IPS-11a (cell line): ENCODE data around the gene CACNA2D2.
"Not testable (repeated sequence)": the region's sequence is repeated elsewhere in the genome, so short reads cannot be mapped to it uniquely, and the experiment has no call there.

Source experiments
- H3K4me3 ChIP-seq: one replicate; pipeline ENCODE4 v1.5.1; 2013; ENCODE audit warnings: low read depth, low read length, control low read depth

Gene CACNA2D2

DNA sequence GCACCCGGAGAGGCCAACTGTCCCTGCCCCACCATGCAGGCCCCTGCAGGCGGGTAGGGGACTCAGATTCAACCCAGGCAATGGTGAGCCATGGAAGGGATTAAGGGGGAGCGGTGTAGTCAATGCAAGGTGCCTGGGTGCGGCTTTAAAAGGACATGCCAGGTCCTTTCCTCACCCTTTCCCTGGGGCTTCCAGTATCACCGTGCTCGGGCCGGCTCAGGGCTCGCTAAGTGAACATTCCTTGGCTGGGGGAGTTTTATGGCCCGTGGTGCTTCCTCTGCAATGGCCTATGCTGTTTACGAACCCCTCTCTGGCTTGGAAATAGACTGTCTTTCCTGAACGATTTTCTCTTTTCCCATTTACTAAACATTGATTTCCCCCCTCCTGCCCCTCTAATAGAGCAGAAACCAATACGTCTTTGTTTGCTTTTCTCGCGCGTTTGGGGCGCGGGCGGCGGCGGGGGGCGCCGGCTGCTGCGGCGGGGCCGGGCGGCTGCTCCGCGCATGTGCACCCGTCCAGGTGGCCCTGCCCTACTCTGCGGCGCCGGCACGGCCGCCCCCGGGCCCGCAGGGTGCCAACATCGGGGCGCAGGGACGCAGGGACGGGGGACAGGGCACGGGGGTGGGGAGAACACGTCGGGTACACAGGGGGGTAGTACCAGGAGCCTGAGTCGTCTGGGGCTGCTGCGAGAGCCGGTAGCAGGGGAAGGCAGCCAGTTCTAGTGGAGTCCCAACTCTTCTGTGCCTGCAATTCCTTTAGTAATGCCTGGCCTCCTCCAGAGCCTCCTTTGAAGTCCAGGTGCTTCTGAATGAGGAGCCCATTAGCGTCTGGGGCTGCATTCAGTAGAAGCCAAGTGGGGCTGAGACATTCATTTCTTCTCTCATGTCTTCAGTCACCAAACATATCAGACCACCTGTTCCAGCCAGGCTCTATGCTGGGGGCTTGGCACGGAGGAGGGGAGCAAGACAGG, 26.9 kb upstream of the CACNA2D2 start:
- no peak overlapping the region for H3K4me3 ChIP-seq

- H3K4me3 ChIP-seq = no peak overlapping the region
Observed at GRCh38 chr3:50525987-50526386, 22.6 kb upstream of the CACNA2D2 start.

GRCh38 chr3:50525191-50525910, 21.9 kb upstream of the CACNA2D2 start:
- H3K4me3 ChIP-seq = no peak overlapping the region

DNA sequence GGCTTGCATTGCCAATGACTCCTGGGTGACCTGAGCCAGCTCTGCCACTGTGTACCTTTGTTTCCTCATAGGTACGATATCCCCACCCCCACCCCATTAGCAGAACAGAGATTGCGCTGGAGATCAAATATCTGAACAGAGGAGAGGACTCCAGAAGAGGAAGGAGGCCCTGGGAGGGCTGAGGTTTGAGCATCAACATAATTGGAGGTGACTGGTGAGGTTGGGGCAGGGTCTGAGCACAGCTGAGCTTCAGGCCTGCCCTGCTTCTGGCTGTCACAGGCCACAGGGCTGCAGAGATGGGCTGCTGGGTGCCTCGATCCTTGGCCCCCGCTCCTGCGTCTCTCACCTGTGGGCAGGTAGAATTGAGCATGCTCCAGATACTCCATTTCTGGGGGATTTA, 21.3 kb upstream of the CACNA2D2 start:
- H3K4me3 ChIP-seq = no peak overlapping the region

GRCh38 chr3:50523279-50523811, 19.9 kb upstream of the CACNA2D2 start:
- H3K4me3 ChIP-seq = no peak overlapping the region

- no peak overlapping the region for H3K4me3 ChIP-seq
Observed at GRCh38 chr3:50521572-50521971, 18.1 kb upstream of the CACNA2D2 start.

- no peak overlapping the region for H3K4me3 ChIP-seq
Observed at GRCh38 chr3:50520849-50521248, 17.4 kb upstream of the CACNA2D2 start.

GRCh38 chr3:50519471-50520089, 16.1 kb upstream of the CACNA2D2 start:
- H3K4me3 ChIP-seq = no peak overlapping the region

DNA sequence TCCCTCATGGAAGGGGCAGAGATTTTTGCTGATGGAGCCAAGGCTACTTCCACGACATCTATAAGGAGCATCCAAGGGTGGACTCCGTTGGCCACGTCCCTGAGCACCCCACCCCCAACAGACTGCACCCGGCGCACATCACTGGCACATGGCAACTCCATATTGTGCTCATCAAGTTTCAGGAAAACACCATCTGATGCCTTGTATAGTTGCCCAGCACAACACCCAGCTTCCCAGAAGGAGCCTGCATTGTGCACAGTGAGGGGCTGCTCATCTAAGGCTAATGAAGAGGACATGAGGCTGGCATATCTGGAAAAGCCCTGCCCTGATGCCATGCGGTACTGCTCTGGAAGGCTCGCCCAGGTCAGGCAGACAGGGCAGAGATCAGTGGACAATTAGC, 15.0 kb upstream of the CACNA2D2 start:
- H3K4me3 ChIP-seq = no peak overlapping the region

GRCh38 chr3:50517721-50518206, 14.3 kb upstream of the CACNA2D2 start:
- H3K4me3 ChIP-seq = no peak overlapping the region

GRCh38 chr3:50516440-50516871, 13.0 kb upstream of the CACNA2D2 start:
- no peak overlapping the region for H3K4me3 ChIP-seq

- no peak overlapping the region for H3K4me3 ChIP-seq
Observed at GRCh38 chr3:50515565-50516439, 12.4 kb upstream of the CACNA2D2 start.

DNA sequence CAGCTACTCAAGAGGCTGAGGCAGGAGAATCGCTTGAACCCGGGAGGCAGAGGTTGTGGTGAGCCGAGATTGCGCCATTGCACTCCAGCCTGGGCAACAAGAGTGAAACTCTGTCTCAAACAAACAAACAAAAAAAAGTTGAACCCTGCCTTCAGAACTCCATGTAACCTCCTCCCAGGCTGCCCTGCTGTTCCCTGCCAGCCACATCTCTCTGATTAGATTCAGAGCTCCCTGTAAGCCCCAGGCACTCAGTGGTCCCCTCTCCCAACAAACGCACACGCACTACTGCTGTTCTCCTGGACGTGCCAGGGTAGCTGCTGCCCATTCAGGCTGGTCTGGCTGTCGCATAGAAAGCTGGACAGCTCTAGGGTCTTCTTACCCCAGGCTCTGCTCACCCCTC, 9.5 kb upstream of the CACNA2D2 start:
- H3K4me3 ChIP-seq = not testable (repeated sequence)

GRCh38 chr3:50512131-50512530, 8.7 kb upstream of the CACNA2D2 start:
- no peak overlapping the region for H3K4me3 ChIP-seq

DNA sequence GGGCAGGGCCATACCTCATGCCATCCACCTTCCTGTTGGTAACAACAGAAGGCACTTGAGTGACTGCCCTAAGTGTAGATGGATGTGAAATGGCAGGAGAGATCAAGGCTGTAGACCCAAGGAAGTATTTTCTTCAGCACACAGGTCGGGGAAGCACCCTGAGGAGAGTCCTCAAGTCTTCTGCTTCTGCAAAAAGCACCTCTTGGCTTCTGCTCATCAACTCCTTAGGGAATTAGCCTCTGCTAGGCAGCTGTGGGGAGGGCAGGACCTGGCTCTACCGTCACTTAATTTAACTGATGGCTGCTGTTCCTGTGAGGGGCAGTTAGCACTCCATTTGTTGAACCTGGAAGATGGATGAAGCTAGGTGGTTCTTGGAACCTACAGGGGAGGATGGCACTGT, 6.9 kb upstream of the CACNA2D2 start:
- no peak overlapping the region for H3K4me3 ChIP-seq

DNA sequence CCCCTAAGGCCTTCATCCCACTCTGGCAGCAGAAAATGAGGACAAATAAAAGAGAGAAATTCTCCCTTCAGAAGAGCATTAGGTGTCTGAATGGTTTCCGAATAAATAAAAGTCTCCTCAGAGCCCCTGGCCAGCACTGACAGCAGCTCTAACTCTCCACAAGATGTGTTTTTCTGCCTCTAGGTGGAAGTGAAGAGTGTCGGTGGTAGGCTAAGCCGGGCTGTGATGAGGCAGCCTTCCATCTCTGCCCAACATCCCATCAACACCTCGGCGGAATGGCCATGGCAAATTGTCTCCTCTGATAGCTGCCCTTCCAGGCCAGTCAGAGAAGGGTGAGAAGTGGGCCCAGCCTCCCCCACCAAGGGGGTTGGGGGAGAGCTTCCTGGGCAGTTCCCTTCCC, 6.3 kb upstream of the CACNA2D2 start:
- H3K4me3 ChIP-seq = no peak overlapping the region

DNA sequence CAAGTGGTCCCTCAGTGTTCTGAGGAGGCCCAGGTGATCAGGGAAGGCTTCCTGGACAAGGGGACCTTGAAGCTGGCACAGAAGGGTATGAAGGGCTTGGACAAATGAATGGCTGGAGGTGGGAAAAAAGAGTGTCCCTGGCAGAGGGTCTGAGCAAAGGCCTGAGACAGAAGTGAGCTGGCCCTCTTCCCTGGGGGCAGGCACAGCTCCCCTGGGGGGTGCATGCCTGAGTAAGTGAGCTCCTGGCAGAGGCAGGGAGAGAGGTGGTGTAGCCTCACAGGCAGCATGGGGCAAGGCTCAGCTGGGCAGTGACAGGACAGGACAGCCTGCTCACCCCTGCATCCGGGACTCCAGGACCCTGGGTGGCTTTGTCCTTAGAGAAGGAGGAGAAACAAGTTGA, 5.4 kb upstream of the CACNA2D2 start:
- H3K4me3 ChIP-seq = no peak overlapping the region

DNA sequence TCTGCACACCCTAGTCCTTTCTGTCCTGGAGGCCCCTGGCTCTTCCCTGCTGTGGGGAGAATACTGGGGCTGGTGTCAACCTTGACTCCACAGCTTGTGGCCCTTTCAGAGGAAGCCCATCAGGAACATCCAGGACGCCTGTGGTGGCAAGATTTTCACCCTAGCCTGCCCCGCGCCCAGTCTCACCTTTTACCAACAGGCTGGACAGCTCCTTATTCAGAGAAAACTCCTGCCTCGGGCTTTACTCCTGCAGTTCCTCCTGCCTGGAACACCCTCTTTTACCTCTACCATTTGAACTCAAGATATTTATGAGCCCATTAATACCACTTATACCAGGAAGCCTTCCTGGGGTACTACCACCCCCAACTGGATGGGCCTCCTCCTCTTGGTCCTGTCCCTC, 2.7 kb upstream of the CACNA2D2 start:
- no peak overlapping the region for H3K4me3 ChIP-seq

GRCh38 chr3:50504681-50505080, 1.2 kb upstream of the CACNA2D2 start:
- no peak overlapping the region for H3K4me3 ChIP-seq
